ENCODE results near the gene PRSS37. TPM values are rescaled to one million over a fixed set of nuclear protein-coding genes. Genes with fewer than 3 reads are reported as not detected.

PRSS37 gene
- total and polyA plus RNA-seq, 2 donors: 0.47 to 2.6 TPM

DNA sequence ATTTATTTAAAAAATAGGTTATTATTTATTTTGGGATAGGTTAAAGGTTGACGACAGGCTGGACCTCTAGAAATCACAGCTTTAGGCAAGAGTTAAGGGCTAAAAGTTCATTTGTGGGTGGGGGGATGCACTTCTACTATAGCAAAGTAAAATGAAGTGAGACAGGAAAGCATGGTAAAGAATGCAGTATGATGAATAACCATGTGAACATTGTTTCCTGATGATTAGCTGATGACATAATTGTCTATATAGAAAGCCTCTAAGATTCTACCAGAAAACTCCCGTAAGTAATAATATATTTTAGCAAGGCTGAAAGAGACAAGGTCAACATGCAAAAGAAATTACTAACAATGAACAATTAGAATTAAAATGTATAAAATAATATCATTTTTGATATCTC lies 25.7 kb upstream of the PRSS37 start:
- Histone ChIP-seq H3K4me3 (ENCODE audit: low read length in 2 of 2) (no peak overlapping the region), H3K36me3 (ENCODE audit: control insufficient read depth in 2 of 2, insufficient read depth in 2 of 2, low read length in 1 of 2) (no peaks in the 10 kb centered on the region), H3K9me3 (ENCODE audit: control insufficient read depth in 2 of 2, insufficient read depth in 1 of 2, low read length in 1 of 2) (no peaks in the 10 kb centered on the region), H3K27ac (ENCODE audit: low read depth in 1 of 2, low read length in 1 of 2) (no peak overlapping the region), H3K4me1 (ENCODE audit: control insufficient read depth in 2 of 2, insufficient read depth in 2 of 2, low read length in 2 of 2) (no peaks in the 10 kb centered on the region), H3K27me3 (ENCODE audit: control insufficient read depth in 2 of 2, insufficient read depth in 1 of 2, low read length in 1 of 2) (no peaks in the 10 kb centered on the region)
- 99% methylated on average over 2 of the region's 2 CpGs for WGBS
- DNase-seq (ENCODE audit: low read depth in 6 of 9, low spot score in 9 of 9): no peak

DNA sequence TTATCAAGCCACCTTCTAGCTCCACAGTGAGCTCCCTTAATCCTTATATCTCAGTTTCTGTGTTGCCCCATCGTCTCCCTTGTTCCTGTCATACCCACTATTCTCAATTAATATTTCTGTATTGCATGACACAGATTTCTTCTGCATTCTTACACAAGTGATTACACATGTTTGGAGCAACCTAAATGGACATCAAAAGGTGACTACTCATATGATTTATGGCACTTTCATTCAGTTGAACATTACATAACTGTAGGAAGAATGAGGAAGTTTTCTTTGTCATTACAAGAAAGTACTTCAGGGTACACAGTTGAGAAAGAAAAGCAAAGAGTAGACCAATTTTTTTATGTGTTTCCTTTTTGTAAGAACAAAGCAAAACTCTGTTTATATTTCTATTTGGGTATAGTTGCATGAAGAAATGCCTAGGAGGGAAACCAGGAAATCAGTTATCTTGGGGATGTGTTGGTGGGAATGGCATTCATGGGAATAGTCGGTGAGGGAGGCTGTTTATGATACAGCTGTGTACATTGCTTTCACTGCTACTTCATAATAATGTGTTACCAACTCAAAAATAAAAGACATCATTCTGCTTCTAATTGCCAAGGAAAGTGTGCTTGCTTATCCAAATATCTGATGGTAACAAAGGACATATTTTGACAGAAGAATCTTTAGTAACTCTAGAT lies 23.6 kb upstream of the PRSS37 start:
- no peaks in the 10 kb centered on the region for H3K4me1 ChIP-seq (ENCODE audit: control insufficient read depth in 2 of 2, insufficient read depth in 2 of 2, low read length in 2 of 2)
- H3K9me3 ChIP-seq (ENCODE audit: control insufficient read depth in 2 of 2, insufficient read depth in 1 of 2, low read length in 1 of 2): no peaks in the 10 kb centered on the region
- no peak overlapping the region for H3K27ac ChIP-seq (ENCODE audit: low read depth in 1 of 2, low read length in 1 of 2)
- no peaks in the 10 kb centered on the region for H3K36me3 ChIP-seq (ENCODE audit: control insufficient read depth in 2 of 2, insufficient read depth in 2 of 2, low read length in 1 of 2)
- WGBS: 91% methylated on average over 2 of the region's 2 CpGs
- no peak for DNase-seq (ENCODE audit: low read depth in 6 of 9, low spot score in 9 of 9)
- H3K4me3 ChIP-seq (ENCODE audit: low read length in 2 of 2): no peak overlapping the region
- H3K27me3 ChIP-seq (ENCODE audit: control insufficient read depth in 2 of 2, insufficient read depth in 1 of 2, low read length in 1 of 2): no peaks in the 10 kb centered on the region

DNA sequence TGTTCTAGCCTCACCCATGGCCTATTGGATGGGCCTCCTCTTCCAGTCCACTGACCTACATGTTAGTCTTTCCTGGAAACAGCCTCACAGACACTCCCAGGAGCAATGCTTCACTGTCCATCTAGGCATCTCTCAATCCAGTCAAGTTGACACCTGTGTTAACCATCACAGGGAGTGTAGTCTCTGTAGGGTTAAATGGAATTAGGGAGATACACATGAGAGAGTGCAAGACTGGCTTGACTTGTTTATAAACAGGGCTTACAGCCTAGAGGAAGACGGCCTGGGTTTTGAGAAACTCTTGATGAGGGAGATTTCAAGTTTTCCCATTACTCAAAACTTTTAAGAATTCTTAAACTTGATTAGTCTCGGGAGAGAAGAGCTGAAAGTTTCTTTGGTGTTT lies 18.9 kb upstream of the PRSS37 start:
- DNase-seq (ENCODE audit: low read depth in 6 of 9, low spot score in 9 of 9): no peak
- Histone ChIP-seq H3K9me3 (ENCODE audit: control insufficient read depth in 2 of 2, insufficient read depth in 1 of 2, low read length in 1 of 2) (no peaks in the 10 kb centered on the region), H3K36me3 (ENCODE audit: control insufficient read depth in 2 of 2, insufficient read depth in 2 of 2, low read length in 1 of 2) (no peaks in the 10 kb centered on the region), H3K4me3 (ENCODE audit: low read length in 2 of 2) (no peak overlapping the region), H3K27me3 (ENCODE audit: control insufficient read depth in 2 of 2, insufficient read depth in 1 of 2, low read length in 1 of 2) (no peaks in the 10 kb centered on the region), H3K27ac (ENCODE audit: low read depth in 1 of 2, low read length in 1 of 2) (no peak overlapping the region), H3K4me1 (ENCODE audit: control insufficient read depth in 2 of 2, insufficient read depth in 2 of 2, low read length in 2 of 2) (no peaks in the 10 kb centered on the region)
- WGBS: 89% methylated on average over 2 of the region's 2 CpGs

DNA sequence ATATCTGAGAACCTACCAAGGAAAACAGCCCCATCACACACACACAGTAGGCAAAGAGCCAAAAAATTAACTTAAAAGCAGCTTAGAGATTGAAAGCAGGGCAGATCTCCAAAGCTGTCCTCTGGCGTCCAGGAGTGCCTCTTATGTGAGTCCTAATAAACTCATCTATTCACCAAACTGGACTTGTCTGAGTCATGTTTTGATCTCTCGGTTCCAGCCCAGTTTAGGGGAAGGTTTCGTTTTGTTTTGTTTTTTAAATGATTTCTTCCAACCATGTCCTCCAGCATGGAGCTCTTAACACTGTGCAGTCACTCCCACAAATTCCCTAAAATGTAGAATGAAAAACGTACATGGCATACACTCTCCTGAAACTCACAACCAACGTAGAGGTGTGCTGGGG lies 6.7 kb upstream of the PRSS37 start:
- no peaks in the 10 kb centered on the region for H3K4me1 ChIP-seq (ENCODE audit: control insufficient read depth in 2 of 2, insufficient read depth in 2 of 2, low read length in 2 of 2)
- no peaks in the 10 kb centered on the region for H3K27me3 ChIP-seq (ENCODE audit: control insufficient read depth in 2 of 2, insufficient read depth in 1 of 2, low read length in 1 of 2)
- H3K4me3 ChIP-seq (ENCODE audit: low read length in 2 of 2): no peak overlapping the region
- 94% methylated on average over 5 of the region's 5 CpGs for WGBS
- no peaks in the 10 kb centered on the region for H3K36me3 ChIP-seq (ENCODE audit: control insufficient read depth in 2 of 2, insufficient read depth in 2 of 2, low read length in 1 of 2)
- DNase-seq (ENCODE audit: low read depth in 6 of 9, low spot score in 9 of 9): no peak
- peaks cover 0 to 2% of the 10 kb centered on the region in 2 donors for H3K9me3 ChIP-seq (ENCODE audit: control insufficient read depth in 2 of 2, insufficient read depth in 1 of 2, low read length in 1 of 2)
- no peak overlapping the region for H3K27ac ChIP-seq (ENCODE audit: low read depth in 1 of 2, low read length in 1 of 2)

DNA sequence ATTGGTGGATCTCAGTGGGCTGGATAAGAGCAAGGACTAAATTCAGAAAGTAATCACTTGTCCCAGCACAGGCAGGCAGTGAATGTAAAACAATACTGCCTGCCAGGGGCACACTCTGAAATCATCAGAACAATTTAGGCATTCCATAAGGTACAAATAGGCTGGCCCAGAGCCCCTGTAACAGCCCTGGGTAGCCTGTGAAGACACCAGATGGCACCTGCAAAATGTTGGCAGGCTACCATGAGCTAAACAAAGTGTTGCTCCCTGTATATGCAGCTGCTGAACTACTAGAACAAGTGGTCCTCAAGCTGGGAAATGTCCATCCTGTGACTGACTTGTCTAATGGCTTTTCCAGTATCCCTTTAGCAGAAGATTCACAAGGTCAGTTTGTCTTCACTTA lies 3.0 kb upstream of the PRSS37 start:
- H3K27ac ChIP-seq (ENCODE audit: low read depth in 1 of 2, low read length in 1 of 2): no peak overlapping the region
- no peaks in the 10 kb centered on the region for H3K9me3 ChIP-seq (ENCODE audit: control insufficient read depth in 2 of 2, insufficient read depth in 1 of 2, low read length in 1 of 2)
- no peak for DNase-seq (ENCODE audit: low read depth in 6 of 9, low spot score in 9 of 9)
- no peak overlapping the region for H3K4me3 ChIP-seq (ENCODE audit: low read length in 2 of 2)
- no peaks in the 10 kb centered on the region for H3K4me1 ChIP-seq (ENCODE audit: control insufficient read depth in 2 of 2, insufficient read depth in 2 of 2, low read length in 2 of 2)
- H3K36me3 ChIP-seq (ENCODE audit: control insufficient read depth in 2 of 2, insufficient read depth in 2 of 2, low read length in 1 of 2): no peaks in the 10 kb centered on the region
- H3K27me3 ChIP-seq (ENCODE audit: control insufficient read depth in 2 of 2, insufficient read depth in 1 of 2, low read length in 1 of 2): no peaks in the 10 kb centered on the region

DNA sequence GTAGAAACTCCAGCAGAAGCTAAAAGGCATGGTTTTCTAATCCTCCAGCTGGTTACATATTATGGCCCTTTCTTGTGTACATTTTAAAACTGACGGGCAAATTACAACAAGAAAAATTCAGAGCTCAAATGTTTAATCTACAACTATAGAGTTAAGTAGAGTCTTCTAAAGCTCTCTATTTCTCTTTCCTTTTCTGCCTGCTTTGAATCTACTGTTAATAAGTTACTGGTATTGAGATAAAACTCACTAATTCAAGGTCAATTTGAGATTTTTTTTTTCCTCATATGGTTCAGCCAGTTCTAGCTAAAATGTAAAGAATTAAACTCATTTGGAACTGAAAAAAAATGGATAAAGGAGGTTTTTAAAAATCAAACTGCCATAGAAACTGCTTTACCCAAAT lies 1.6 kb upstream of the PRSS37 start:
- 97% methylated on average over 1 of the region's 1 CpG for WGBS
- Histone ChIP-seq H3K27me3 (ENCODE audit: control insufficient read depth in 2 of 2, insufficient read depth in 1 of 2, low read length in 1 of 2) (no peaks in the 10 kb centered on the region), H3K9me3 (ENCODE audit: control insufficient read depth in 2 of 2, insufficient read depth in 1 of 2, low read length in 1 of 2) (no peaks in the 10 kb centered on the region), H3K36me3 (ENCODE audit: control insufficient read depth in 2 of 2, insufficient read depth in 2 of 2, low read length in 1 of 2) (no peaks in the 10 kb centered on the region), H3K4me3 (ENCODE audit: low read length in 2 of 2) (no peak overlapping the region), H3K27ac (ENCODE audit: low read depth in 1 of 2, low read length in 1 of 2) (no peak overlapping the region), H3K4me1 (ENCODE audit: control insufficient read depth in 2 of 2, insufficient read depth in 2 of 2, low read length in 2 of 2) (no peaks in the 10 kb centered on the region)
- no peak for DNase-seq (ENCODE audit: low read depth in 6 of 9, low spot score in 9 of 9)

DNA sequence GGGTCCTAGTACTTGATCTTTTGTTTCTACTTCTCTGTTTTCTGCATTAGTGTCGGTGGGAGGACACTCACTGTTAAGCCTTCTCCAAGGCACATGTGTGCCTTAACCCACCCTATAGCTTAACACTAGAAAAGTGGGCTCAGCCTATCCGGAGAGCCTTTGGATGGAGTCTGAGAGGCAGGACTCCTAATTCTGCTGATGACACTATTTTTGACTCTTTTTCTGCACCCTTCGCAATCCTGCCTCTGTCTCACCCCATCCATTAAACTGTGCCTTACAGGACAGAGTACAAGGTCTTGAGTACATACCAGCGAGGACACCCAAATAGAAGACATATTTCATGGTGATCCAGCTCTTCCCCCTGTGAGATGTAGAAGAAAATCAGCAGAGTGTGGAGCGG lies 577 bp downstream of the PRSS37 start:
- Histone ChIP-seq H3K36me3 (ENCODE audit: control insufficient read depth in 2 of 2, insufficient read depth in 2 of 2, low read length in 1 of 2) (no peaks in the 10 kb centered on the region), H3K4me1 (ENCODE audit: control insufficient read depth in 2 of 2, insufficient read depth in 2 of 2, low read length in 2 of 2) (no peaks in the 10 kb centered on the region), H3K27me3 (ENCODE audit: control insufficient read depth in 2 of 2, insufficient read depth in 1 of 2, low read length in 1 of 2) (no peaks in the 10 kb centered on the region), H3K27ac (ENCODE audit: low read depth in 1 of 2, low read length in 1 of 2) (no peak overlapping the region), H3K9me3 (ENCODE audit: control insufficient read depth in 2 of 2, insufficient read depth in 1 of 2, low read length in 1 of 2) (no peaks in the 10 kb centered on the region), H3K4me3 (ENCODE audit: low read length in 2 of 2) (no peak overlapping the region)
- DNase-seq (ENCODE audit: low read depth in 6 of 9, low spot score in 9 of 9): no peak
- WGBS: 97% methylated on average over 5 of the region's 5 CpGs

DNA sequence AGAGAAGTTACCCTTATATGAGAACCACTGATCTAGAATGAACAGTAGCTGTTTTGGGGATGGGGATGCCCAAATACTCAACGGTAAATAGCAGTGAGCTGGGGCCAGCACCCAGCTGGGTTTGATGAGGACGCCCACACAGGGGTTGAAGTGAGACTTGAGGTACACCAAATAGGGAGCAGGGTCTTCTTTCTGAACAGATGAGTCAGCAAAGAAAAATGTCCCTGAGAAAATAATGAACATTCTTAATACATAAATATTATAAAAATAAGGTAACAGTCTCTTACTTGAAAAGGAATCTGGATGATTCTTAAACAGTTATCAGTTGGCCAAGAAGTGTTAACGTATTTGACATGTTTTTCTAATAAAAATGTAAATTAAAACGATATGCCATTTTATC lies 2.0 kb downstream of the PRSS37 start:
- Histone ChIP-seq H3K4me1 (ENCODE audit: control insufficient read depth in 2 of 2, insufficient read depth in 2 of 2, low read length in 2 of 2) (no peaks in the 10 kb centered on the region), H3K4me3 (ENCODE audit: low read length in 2 of 2) (no peak overlapping the region), H3K27me3 (ENCODE audit: control insufficient read depth in 2 of 2, insufficient read depth in 1 of 2, low read length in 1 of 2) (no peaks in the 10 kb centered on the region), H3K36me3 (ENCODE audit: control insufficient read depth in 2 of 2, insufficient read depth in 2 of 2, low read length in 1 of 2) (no peaks in the 10 kb centered on the region), H3K9me3 (ENCODE audit: control insufficient read depth in 2 of 2, insufficient read depth in 1 of 2, low read length in 1 of 2) (no peaks in the 10 kb centered on the region), H3K27ac (ENCODE audit: low read depth in 1 of 2, low read length in 1 of 2) (no peak overlapping the region)
- 98% methylated on average over 4 of the region's 4 CpGs for WGBS
- DNase-seq (ENCODE audit: low read depth in 6 of 9, low spot score in 9 of 9): no peak

DNA sequence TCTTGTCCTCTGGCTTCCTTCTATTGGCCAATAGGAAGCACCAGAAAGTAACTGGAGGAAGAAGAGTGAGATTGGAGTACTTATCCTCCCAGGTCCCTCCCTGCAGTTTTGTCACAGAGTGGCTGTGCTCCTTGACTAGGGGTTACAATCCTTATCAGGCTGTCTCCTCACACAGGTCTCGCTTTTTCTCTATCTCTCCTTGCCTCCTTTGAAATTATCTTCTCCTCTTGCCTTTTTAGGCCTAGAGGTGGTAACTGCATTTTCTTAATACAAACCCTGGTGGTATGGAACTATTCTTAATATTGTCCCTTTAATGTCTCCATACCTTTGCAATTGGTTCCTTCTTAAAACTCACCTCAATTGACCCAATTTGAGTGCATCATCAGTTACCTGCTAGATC lies 2.7 kb downstream of the PRSS37 start:
- WGBS: 93% methylated on average over 1 of the region's 1 CpG
- no peaks in the 10 kb centered on the region for H3K27me3 ChIP-seq (ENCODE audit: control insufficient read depth in 2 of 2, insufficient read depth in 1 of 2, low read length in 1 of 2)

DNA sequence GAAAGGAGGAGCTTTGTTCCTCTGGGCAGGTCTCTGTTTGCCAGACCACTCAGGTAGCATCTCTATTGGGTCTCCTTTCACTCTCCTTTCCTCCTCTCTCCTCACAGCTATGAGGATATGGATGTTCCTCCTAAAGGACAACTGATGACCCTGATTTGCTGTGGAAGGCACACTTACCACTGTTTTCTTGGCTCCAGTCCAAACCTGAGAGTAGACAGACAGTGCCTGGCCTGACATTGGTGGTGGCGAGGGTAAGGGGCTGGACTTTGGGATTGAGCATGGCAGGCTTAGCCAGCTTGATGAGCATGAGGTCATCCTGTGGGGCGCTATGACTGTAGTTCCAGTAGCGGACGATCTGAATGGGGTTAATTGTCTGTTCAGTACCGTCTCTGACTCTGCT lies 3.6 kb downstream of the PRSS37 start:
- Histone ChIP-seq H3K27ac (ENCODE audit: low read depth in 1 of 2, low read length in 1 of 2) (no peak overlapping the region), H3K4me1 (ENCODE audit: control insufficient read depth in 2 of 2, insufficient read depth in 2 of 2, low read length in 2 of 2) (no peaks in the 10 kb centered on the region), H3K9me3 (ENCODE audit: control insufficient read depth in 2 of 2, insufficient read depth in 1 of 2, low read length in 1 of 2) (no peaks in the 10 kb centered on the region), H3K27me3 (ENCODE audit: control insufficient read depth in 2 of 2, insufficient read depth in 1 of 2, low read length in 1 of 2) (no peaks in the 10 kb centered on the region), H3K4me3 (ENCODE audit: low read length in 2 of 2) (no peak overlapping the region), H3K36me3 (ENCODE audit: control insufficient read depth in 2 of 2, insufficient read depth in 2 of 2, low read length in 1 of 2) (no peaks in the 10 kb centered on the region)
- DNase-seq (ENCODE audit: low read depth in 6 of 9, low spot score in 9 of 9): no peak
- 97% methylated on average over 5 of the region's 5 CpGs for WGBS

More for the DNA sequence above, 2.7 kb downstream of the PRSS37 start:
- no peak overlapping the region for H3K27ac ChIP-seq (ENCODE audit: low read depth in 1 of 2, low read length in 1 of 2)
- no peak for DNase-seq (ENCODE audit: low read depth in 6 of 9, low spot score in 9 of 9)
- no peaks in the 10 kb centered on the region for H3K9me3 ChIP-seq (ENCODE audit: control insufficient read depth in 2 of 2, insufficient read depth in 1 of 2, low read length in 1 of 2)
- no peak overlapping the region for H3K4me3 ChIP-seq (ENCODE audit: low read length in 2 of 2)
- H3K36me3 ChIP-seq (ENCODE audit: control insufficient read depth in 2 of 2, insufficient read depth in 2 of 2, low read length in 1 of 2): no peaks in the 10 kb centered on the region
- H3K4me1 ChIP-seq (ENCODE audit: control insufficient read depth in 2 of 2, insufficient read depth in 2 of 2, low read length in 2 of 2): no peaks in the 10 kb centered on the region

All from thymus (tissue), 11 donors.